Measurements from ENCODE around the gene CTSW. TPM values are rescaled to one million over a fixed set of nuclear protein-coding genes. Genes with fewer than 3 reads are reported as not detected.

Gene CTSW
- total RNA-seq, 1 donor = not detected

DNA sequence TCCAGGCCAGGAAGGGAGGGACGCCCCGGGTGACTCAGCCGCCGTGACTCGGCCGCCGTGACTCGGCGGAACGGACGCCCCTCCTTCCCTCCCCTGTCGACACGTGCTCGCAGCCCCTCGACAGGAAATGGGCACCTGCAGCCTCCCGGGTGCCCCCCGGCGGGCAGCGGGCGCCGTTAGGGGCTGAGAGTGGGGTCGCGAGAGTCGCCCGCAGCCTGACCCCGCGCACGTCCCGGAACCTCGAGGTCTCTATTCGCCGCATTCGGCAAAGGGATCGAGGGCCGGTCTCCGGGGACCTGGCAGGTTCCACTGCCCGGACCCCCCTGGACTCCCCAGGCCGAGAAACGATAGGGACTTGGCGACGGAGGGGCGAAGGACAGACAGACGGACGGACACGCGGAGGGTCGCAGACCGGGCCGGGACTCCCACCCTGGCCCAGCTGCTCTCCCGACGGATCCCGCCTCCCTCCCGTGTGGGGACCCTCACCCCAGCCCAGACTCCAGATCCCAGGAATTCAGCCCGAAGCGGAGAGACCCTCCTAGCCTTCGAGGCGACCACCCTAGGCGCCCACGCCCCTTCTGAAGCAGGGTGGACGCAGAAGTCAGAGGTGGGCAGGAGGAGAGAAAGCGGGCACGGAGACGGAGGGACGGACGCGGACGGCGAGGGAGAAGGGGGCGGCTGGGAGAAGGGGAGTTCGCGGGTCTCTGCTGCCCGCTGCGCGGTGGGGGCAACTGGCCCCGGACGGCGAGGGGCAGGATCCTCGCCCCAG lies 19.9 kb downstream of the CTSW start:
- Histone ChIP-seq H3K27ac (ENCODE audit: low read depth, low read length) (peak overlapping the region; percentile 95), H3K4me3 (ENCODE audit: insufficient read depth, low read length) (peak overlapping the region; percentile 95), H3K4me1 (ENCODE audit: insufficient read depth, low read length) (peaks cover 68% of the 10 kb centered on the region), H3K27me3 (ENCODE audit: insufficient read depth, low read length) (no peaks in the 10 kb centered on the region), H4K20me1 (ENCODE audit: insufficient read depth, low read length) (peaks cover 23% of the 10 kb centered on the region), H3K4me2 (ENCODE audit: insufficient read depth, low read length) (peak overlapping the region; percentile 81), H3K36me3 (ENCODE audit: insufficient read depth, low read length) (peaks cover 32% of the 10 kb centered on the region), H2AFZ (ENCODE audit: low read length) (no peak overlapping the region), H3K9me3 (ENCODE audit: low read depth, low read length) (no peaks in the 10 kb centered on the region), H3K79me2 (ENCODE audit: insufficient read depth, low read length) (peaks cover 59% of the 10 kb centered on the region)
- DNase-seq (ENCODE audit: insufficient read length, low spot score, missing footprints) = peak; percentile 97
- TF ChIP-seq, protein P1, sequence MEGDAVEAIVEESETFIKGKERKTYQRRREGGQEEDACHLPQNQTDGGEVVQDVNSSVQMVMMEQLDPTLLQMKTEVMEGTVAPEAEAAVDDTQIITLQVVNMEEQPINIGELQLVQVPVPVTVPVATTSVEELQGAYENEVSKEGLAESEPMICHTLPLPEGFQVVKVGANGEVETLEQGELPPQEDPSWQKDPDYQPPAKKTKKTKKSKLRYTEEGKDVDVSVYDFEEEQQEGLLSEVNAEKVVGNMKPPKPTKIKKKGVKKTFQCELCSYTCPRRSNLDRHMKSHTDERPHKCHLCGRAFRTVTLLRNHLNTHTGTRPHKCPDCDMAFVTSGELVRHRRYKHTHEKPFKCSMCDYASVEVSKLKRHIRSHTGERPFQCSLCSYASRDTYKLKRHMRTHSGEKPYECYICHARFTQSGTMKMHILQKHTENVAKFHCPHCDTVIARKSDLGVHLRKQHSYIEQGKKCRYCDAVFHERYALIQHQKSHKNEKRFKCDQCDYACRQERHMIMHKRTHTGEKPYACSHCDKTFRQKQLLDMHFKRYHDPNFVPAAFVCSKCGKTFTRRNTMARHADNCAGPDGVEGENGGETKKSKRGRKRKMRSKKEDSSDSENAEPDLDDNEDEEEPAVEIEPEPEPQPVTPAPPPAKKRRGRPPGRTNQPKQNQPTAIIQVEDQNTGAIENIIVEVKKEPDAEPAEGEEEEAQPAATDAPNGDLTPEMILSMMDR (IDR thresholded peaks at IDR 0.05; ENCODE audit: extremely low read depth, low read depth, low read length) = no peak

DNA sequence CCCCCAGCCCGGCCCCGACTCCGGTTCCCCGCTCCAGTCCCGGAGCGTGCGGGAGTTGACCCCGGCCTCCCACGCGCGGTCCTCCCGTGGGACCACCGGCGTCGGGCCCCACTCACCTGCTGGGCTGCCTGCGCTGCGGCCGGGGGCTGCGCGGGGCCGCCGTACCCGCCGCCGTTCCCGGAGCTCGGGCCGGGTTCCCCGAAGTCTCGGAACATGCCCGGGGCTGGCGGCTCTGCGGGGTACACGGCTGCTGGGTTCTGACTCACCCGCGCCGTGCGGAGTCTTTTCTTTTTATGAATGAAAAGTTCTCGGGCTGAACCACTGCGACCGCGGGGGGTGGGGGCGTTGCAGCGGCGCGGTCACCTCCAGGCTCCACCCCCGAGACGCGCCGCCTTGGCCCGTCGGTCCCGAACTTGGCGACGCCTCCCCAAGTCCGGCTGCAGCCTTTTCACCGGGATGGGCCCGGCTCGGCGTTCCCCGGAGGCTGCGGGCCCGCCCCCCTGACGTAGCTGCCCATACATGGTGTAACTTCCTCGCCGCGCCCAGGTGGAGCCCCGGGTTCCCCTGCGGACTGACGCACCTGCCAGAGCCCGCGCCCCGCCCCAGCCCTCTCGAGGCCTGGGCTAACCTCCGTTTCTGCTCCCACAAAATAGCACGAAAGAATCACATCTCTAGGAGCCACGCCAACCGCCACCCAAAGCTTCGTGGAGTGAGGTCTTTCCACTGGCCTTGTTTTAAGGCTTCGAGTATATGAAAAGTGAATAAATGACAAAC lies 20.7 kb downstream of the CTSW start, which contains the start of gene FOSL1:
Gene FOSL1, minus strand, starts transcription at position 264 of the 774 bp plus-strand sequence. Its CDS starts 49 bp downstream, at position 215.
- peaks cover 26% of the 10 kb centered on the region for H3K36me3 ChIP-seq (ENCODE audit: insufficient read depth, low read length)
- DNase-seq (ENCODE audit: insufficient read length, low spot score, missing footprints) = peak; percentile 98
- peaks cover 52% of the 10 kb centered on the region for H3K79me2 ChIP-seq (ENCODE audit: insufficient read depth, low read length)
- H3K4me1 ChIP-seq (ENCODE audit: insufficient read depth, low read length) = peaks cover 63% of the 10 kb centered on the region
- peak within 1 kb of the TSS; percentile 95 for H3K4me3 ChIP-seq (ENCODE audit: insufficient read depth, low read length)
- peak within 1 kb of the TSS; percentile 95 for H3K27ac ChIP-seq (ENCODE audit: low read depth, low read length)
- H3K4me2 ChIP-seq (ENCODE audit: insufficient read depth, low read length) = peak within 1 kb of the TSS; percentile 81
- no peaks in the 10 kb centered on the region for H3K27me3 ChIP-seq (ENCODE audit: insufficient read depth, low read length)
- TF ChIP-seq, protein P1 (IDR thresholded peaks at IDR 0.05; ENCODE audit: extremely low read depth, low read depth, low read length) = no peak
- H3K9me3 ChIP-seq (ENCODE audit: low read depth, low read length) = no peaks in the 10 kb centered on the region
- no peak within 1 kb of the TSS for H2AFZ ChIP-seq (ENCODE audit: low read length)
- H4K20me1 ChIP-seq (ENCODE audit: insufficient read depth, low read length) = peaks cover 21% of the 10 kb centered on the region

DNA sequence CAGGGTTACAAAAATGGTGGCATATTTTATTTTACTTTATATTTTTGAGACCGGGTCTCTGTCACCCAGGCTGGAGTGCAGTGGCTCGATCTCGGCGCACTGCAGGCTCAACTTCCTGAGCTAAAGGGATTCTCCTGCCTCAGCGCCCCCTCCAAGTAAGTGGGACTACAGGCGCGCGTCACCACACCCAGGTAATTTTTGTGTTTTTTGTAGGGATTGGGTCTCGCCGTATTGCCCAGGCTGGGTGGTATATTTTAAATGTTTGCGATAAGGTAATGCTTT lies 21.2 kb downstream of the CTSW start:
- DNase-seq (ENCODE audit: insufficient read length, low spot score, missing footprints) = no peak
- H3K4me1 ChIP-seq (ENCODE audit: insufficient read depth, low read length) = peaks cover 57% of the 10 kb centered on the region
- peak overlapping the region; percentile 81 for H3K4me2 ChIP-seq (ENCODE audit: insufficient read depth, low read length)
- peak overlapping the region; percentile 95 for H3K4me3 ChIP-seq (ENCODE audit: insufficient read depth, low read length)
- no peak overlapping the region for H2AFZ ChIP-seq (ENCODE audit: low read length)
- peak overlapping the region; percentile 95 for H3K27ac ChIP-seq (ENCODE audit: low read depth, low read length)
- TF ChIP-seq, protein P1 (IDR thresholded peaks at IDR 0.05; ENCODE audit: extremely low read depth, low read depth, low read length) = no peak
- peaks cover 47% of the 10 kb centered on the region for H3K79me2 ChIP-seq (ENCODE audit: insufficient read depth, low read length)
- peaks cover 16% of the 10 kb centered on the region for H4K20me1 ChIP-seq (ENCODE audit: insufficient read depth, low read length)
- no peaks in the 10 kb centered on the region for H3K27me3 ChIP-seq (ENCODE audit: insufficient read depth, low read length)
- no peaks in the 10 kb centered on the region for H3K9me3 ChIP-seq (ENCODE audit: low read depth, low read length)
- peaks cover 21% of the 10 kb centered on the region for H3K36me3 ChIP-seq (ENCODE audit: insufficient read depth, low read length)

DNA sequence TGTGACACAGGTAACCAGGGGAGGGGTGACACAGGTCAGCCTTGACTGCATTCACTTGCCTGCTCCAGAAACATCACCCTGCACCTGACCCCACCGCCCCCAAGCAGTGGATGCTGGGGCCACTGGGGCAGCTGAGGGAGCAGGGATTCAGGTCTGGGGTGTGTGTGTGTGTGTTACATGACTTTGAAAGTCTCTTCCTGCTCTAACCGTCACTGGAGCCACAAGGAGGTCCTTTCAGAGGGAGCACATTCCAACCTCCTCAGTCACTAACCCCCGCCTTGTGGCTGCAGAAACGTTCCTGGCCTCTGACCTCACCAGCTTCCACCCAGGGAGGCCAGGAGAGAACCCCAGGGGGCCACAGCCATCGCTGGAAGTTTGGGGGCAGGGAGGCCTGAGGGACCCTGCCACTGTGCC lies 23.4 kb downstream of the CTSW start:
- no peaks in the 10 kb centered on the region for H3K9me3 ChIP-seq (ENCODE audit: low read depth, low read length)
- peak overlapping the region; percentile 85 for H3K27ac ChIP-seq (ENCODE audit: low read depth, low read length)
- peaks cover 48% of the 10 kb centered on the region for H3K4me1 ChIP-seq (ENCODE audit: insufficient read depth, low read length)
- no peak overlapping the region for H2AFZ ChIP-seq (ENCODE audit: low read length)
- H3K79me2 ChIP-seq (ENCODE audit: insufficient read depth, low read length) = peaks cover 24% of the 10 kb centered on the region
- no peaks in the 10 kb centered on the region for H4K20me1 ChIP-seq (ENCODE audit: insufficient read depth, low read length)
- H3K27me3 ChIP-seq (ENCODE audit: insufficient read depth, low read length) = no peaks in the 10 kb centered on the region
- peaks cover 5% of the 10 kb centered on the region for H3K36me3 ChIP-seq (ENCODE audit: insufficient read depth, low read length)
- TF ChIP-seq, protein P1 (IDR thresholded peaks at IDR 0.05; ENCODE audit: extremely low read depth, low read depth, low read length) = no peak
- peak overlapping the region; percentile 14 for H3K4me3 ChIP-seq (ENCODE audit: insufficient read depth, low read length)
- peak overlapping the region; percentile 45 for H3K4me2 ChIP-seq (ENCODE audit: insufficient read depth, low read length)
- DNase-seq (ENCODE audit: insufficient read length, low spot score, missing footprints) = peak; percentile 94

All from osteoblast (primary cell).